Stimulated activated CD4-positive, alpha-beta T cell treated with anti-CD3 and anti-CD28 coated beads, Interleukin-1b, Interleukin-23, amount 100 ng/mL, for 1 hour (primary cell): Measurements from ENCODE around the gene TBC1D8.
"Not testable (repeated sequence)": the region's sequence is repeated elsewhere in the genome, so short reads cannot be mapped to it uniquely, and the experiment has no call there.

ENCODE experiments used
- DNase-seq, 2 donors: peaks; one replicate each; pipeline ENCODE4 v3.0.0-alpha.2; 2020; ENCODE audit warnings: low read depth in 2 of 2

The TBC1D8 gene

DNA sequence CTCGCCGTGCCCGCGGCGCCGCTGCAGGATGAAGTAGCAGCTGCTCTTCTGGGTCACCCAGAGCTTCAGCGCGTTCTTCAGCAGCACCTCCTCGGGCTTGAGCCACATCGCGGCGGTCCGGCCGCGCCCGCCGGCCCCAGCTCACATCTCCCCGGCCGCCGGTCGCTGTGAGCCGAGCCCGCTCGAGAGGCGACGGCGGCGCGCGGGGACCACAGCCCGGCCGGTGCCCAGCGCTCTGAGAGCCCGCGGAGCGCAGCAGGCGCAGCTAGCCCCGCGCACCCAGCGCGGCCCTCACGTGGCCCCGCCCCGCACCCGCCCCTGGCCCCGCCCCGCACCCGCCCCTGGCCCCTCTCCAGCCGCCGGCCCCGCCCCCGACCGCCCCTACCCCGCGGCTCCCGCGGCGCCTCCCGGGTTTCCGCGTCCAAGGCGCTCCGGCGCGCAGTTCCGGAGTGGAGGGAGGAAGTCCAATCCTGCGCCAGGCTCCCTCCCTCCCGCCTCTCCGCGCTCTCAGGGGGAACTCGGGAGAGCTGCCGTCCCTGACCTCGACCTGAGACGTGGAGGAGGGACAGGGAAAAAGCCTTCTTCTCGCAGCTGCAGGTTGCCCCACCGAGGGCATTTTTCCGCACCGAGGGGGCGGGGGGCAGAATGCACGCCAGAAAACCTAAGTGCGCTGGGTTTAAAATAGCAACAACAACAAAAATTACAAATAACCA, at the start of gene TBC1D8:
Gene TBC1D8, minus strand, starts transcription at position 237 of the 713 bp plus-strand sequence. Its CDS starts 129 bp downstream, at position 108.
- DNase-seq = peak in 1 of 2 donors; percentile 41

DNA sequence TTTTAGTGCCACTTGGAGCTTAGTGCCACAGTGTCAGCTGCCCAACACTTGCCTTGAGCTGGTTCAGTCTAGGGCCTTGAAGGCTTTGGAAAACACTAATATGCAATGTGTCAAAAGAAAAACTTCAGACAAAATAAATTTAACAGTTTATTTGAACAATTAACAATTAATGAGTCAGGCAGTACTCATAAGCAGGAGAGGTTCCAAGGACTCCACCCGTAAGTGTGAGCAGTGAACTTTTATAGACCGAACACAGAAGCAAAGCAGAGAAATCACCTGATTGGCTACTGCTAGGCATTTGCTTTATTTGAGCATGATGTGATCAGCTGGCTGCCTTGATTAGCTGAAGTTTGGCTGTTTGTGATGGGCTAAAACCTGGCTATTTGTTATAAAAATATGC, 49.5 kb upstream of the TBC1D8 start:
- no peak for DNase-seq

GRCh38 chr2:101199251-101199791, 48.1 kb upstream of the TBC1D8 start:
- no peak for DNase-seq

DNA sequence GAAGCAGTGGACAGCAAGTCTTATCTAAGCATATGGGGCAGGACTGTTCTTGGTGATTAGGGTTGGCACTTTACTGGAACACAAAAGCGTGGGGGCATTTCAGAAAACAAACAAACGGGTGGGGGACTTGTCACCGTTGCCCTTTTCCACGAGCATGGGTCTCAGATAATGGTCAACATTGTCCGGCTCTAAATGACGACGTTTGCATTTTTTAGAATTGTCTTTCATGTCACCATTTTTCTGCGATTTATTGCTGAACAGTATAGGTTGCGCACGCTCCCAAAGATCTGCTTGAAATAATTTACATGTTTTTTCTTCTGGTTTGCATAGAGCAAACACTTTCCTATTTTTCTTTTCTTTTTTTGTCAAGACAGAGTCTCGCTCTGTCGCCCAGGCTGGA, 46.6 kb upstream of the TBC1D8 start:
- no peak for DNase-seq

- no peak for DNase-seq
These were observed 46.1 kb upstream of the TBC1D8 start for GRCh38 chr2:101197215-101197745.

GRCh38 chr2:101195871-101196661, 44.9 kb upstream of the TBC1D8 start:
- DNase-seq = no peak

GRCh38 chr2:101193033-101193626, 41.9 kb upstream of the TBC1D8 start:
- no peak for DNase-seq

- DNase-seq = no peak
These were observed 39.8 kb upstream of the TBC1D8 start for GRCh38 chr2:101190747-101191516.

- DNase-seq = no peak
These were observed 37.7 kb upstream of the TBC1D8 start for GRCh38 chr2:101188683-101189405.

DNA sequence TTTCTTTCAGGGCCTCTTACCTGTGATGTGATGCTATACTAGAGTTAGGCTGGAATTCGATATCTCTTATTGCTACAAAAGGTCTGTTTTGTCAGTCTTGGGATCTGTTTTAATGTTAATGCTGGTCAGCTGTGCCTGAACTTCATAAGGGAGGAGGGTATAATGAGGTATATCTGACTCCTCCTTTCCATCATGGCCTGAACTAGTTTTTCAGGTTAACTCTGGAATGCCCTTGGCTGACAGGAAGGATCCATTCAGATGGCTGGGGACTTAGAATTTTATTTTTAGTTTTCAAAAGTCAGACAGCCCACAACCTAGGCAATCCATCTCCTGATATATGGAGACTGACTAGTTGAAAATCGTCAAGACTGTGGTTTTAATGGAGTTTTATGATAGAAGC, 35.9 kb upstream of the TBC1D8 start:
- DNase-seq = no peak

DNA sequence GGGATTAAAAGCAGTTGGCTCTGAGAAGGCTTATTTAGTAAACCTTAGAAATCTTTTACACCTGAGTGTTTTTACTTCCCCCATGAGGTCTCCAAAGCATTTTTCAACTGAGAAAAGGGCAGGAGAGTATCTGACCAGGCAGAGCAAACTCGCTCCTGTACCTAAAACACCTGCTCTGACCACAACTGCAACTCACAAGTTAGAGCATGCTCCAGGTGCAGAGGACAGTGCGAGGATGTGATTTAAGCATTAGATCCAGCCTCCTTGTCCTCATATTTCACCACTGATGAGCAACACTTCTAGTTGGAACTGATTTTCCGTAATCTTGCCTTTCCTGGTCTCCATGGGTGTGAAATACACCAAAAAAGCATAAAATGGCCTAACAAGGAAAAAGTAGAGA, 34.5 kb upstream of the TBC1D8 start:
- DNase-seq = no peak

- DNase-seq = no peak
These were observed 33.9 kb upstream of the TBC1D8 start for GRCh38 chr2:101185085-101185484.

DNA sequence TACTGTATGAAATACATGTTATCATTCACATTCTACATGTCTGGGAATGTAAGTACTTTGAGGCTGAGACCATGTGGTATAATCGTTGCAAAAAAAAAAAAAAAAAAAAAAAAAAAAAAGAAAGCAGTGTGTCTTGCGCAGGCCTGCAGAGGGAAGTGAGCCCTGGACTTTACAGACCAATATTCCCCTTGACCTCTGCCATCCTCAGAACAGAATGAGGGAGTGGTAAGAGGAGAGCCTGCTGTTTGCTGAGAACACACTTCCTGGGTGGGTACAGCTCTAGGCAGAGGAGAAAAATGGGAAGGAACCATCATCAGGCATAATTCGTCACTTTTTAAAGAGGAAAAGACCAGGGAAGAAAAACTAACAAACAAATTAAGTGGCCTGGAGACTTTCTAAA, 28.8 kb upstream of the TBC1D8 start:
- no peak for DNase-seq

DNA sequence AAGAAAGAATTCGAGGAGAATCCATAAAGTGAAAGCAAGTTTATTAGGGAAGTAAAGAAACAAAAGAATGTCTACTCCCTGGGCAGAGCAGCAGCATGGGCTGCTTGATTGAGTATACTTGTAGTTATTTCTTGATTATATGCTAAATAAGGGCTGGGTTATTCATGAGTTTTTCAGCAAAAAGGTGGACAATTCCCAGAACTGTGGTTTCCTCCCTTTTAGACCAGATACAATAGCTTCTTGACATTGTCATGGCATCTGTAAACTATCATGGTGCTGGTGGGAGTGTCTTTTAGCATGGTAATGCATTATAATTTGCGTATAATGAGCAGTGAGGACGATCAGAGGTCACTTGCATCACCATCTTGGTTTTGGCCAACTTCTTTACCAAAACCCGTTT, 25.6 kb upstream of the TBC1D8 start:
- DNase-seq = no peak

DNA sequence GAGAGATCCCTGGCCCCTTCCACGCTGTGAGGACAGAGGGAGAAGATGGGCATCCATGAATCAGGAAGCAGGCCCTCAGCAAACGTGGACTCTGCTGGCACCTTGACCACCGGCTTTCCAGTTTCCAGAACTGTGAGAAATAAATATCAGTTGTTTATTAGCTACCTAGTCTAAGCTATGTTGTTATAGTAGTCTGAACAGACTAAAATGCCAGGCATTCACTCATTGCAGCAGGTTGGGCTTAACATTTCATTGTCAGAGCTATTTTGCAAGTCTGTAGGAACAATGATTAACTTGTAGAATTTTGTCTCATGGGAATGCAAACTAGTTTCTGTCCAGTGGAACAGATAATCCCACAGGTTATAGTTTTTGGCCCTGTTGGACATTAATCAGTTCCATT, 24.8 kb upstream of the TBC1D8 start:
- no peak for DNase-seq

GRCh38 chr2:101173707-101174295, 22.6 kb upstream of the TBC1D8 start:
- no peak for DNase-seq

DNA sequence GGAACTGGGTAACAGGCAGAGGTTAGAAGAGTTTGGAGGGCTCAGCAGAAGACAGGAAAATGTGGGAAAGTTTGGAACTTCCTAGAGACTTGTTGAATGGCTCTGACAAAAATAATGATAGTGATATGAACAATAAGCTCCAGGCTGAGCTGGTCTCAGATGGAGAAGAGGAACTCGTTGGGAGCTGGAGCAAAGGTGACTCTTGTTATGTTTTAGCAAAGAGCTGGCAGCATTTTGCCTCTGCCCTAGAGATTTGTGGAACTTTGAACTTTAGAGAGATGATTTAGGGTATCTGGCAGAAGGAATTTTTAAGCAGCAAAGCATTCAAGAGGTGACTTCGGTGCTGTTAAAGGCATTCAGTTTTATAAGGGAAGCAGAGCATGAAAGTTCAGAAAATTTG, 18.6 kb upstream of the TBC1D8 start:
- not testable (repeated sequence) for DNase-seq

DNA sequence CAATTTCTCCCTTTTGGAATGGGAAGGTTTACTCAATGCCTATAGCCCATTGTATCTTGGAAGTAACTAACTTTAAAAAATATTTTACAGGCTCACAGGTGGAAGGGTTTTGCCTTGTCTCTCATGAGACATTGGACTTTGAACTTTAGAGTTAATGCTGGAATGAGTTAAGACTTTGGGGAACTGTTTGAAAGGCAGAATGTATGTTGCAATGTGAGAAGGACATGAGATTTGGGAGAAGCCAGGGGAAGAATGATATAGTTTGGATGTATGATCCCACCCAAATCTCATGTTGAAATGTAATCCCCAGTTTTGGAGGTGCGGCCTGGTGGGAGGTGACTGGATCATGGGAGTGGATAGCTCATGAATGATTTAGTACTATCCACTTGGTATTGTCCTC, 17.5 kb upstream of the TBC1D8 start:
- DNase-seq = no peak

GRCh38 chr2:101167532-101167931, 16.4 kb upstream of the TBC1D8 start:
- not testable (repeated sequence) for DNase-seq

DNA sequence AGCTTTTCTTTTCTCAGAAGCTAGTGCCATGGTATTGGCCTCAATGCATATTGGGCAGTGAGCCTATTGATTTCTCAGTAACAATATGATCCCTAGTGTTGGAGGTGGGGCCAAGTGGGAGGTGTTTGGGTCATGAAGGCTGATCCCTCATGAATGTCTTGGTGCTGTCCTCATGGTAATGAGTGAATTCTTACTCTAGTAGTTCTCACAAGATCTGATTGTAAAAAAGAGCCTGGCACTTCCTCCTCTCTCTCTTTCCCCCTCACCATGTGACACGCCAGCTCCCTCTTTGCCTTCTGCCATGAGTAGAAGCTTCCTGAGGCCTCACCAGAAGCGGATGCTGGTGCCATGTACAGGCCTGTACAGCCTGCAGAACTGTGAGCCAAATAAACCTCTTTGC, 12.8 kb upstream of the TBC1D8 start:
- DNase-seq = no peak
